ENCODE measurements around the gene TFEB. TPM values are rescaled to one million over a fixed set of nuclear protein-coding genes. Genes with fewer than 3 reads are reported as not detected.

TFEB gene
- total RNA-seq, 4 donors from 2014 or later: 19.0 to 23.3 (median 21.6) TPM

- no peaks in the 10 kb centered on the region for H3K36me3 ChIP-seq
- peak overlapping the region; percentile 97 for H3K27ac ChIP-seq
- 5% methylated on average over 19 of the region's 73 CpGs for whole genome bisulfite sequencing
- H3K4me1 ChIP-seq: peaks cover 55% of the 10 kb centered on the region
- H3K4me3 ChIP-seq: peak overlapping the region; percentile 97
- TF ChIP-seq POLR2AphosphoS5 (IDR thresholded peaks at IDR 0.05) (no peak), EP300 (IDR thresholded peaks at IDR 0.05) (no peak), POLR2A (IDR thresholded peaks at IDR 0.05) (no peak)
- TF ChIP-seq, protein P1, sequence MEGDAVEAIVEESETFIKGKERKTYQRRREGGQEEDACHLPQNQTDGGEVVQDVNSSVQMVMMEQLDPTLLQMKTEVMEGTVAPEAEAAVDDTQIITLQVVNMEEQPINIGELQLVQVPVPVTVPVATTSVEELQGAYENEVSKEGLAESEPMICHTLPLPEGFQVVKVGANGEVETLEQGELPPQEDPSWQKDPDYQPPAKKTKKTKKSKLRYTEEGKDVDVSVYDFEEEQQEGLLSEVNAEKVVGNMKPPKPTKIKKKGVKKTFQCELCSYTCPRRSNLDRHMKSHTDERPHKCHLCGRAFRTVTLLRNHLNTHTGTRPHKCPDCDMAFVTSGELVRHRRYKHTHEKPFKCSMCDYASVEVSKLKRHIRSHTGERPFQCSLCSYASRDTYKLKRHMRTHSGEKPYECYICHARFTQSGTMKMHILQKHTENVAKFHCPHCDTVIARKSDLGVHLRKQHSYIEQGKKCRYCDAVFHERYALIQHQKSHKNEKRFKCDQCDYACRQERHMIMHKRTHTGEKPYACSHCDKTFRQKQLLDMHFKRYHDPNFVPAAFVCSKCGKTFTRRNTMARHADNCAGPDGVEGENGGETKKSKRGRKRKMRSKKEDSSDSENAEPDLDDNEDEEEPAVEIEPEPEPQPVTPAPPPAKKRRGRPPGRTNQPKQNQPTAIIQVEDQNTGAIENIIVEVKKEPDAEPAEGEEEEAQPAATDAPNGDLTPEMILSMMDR (IDR thresholded peaks at IDR 0.05): no peak
- H3K9me3 ChIP-seq: no peaks in the 10 kb centered on the region
- no peaks in the 10 kb centered on the region for H3K27me3 ChIP-seq
- DNase-seq (ENCODE audit: low spot score in 2 of 2): peak in 1 of 2 donors; percentile 84
Observed at GRCh38 chr6:41733707-41734665, 1.4 kb downstream of the TFEB start.

- Histone ChIP-seq H3K27me3 (no peaks in the 10 kb centered on the region), H3K9me3 (no peaks in the 10 kb centered on the region), H3K36me3 (no peaks in the 10 kb centered on the region), H3K27ac (peak overlapping the region; percentile 97), H3K4me1 (peaks cover 61% of the 10 kb centered on the region), H3K4me3 (peak overlapping the region; percentile 97)
- DNase-seq (ENCODE audit: low spot score in 2 of 2): peak in 1 of 2 donors; percentile 63
- TF ChIP-seq POLR2AphosphoS5 (IDR thresholded peaks at IDR 0.05): no peak
- TF ChIP-seq, protein P1 (IDR thresholded peaks at IDR 0.05): no peak
- TF ChIP-seq POLR2A (IDR thresholded peaks at IDR 0.05): no peak
- no peak for TF ChIP-seq EP300 (IDR thresholded peaks at IDR 0.05)
- 17% methylated on average over 1 of the region's 11 CpGs for WGBS
Observed at GRCh38 chr6:41733360-41733706, 2.1 kb downstream of the TFEB start.

- no peak for DNase-seq (ENCODE audit: low spot score in 2 of 2)
- H3K27me3 ChIP-seq: no peaks in the 10 kb centered on the region
- peaks cover 67% of the 10 kb centered on the region for H3K4me1 ChIP-seq
- TF ChIP-seq POLR2AphosphoS5 (IDR thresholded peaks at IDR 0.05) (no peak), EP300 (IDR thresholded peaks at IDR 0.05) (no peak), POLR2A (IDR thresholded peaks at IDR 0.05) (no peak)
- TF ChIP-seq, protein P1 (IDR thresholded peaks at IDR 0.05): no peak
- H3K9me3 ChIP-seq: no peaks in the 10 kb centered on the region
- H3K36me3 ChIP-seq: no peaks in the 10 kb centered on the region
- peak overlapping the region; percentile 97 for H3K4me3 ChIP-seq
- WGBS: 64% methylated on average over 6 of the region's 8 CpGs
- peak overlapping the region; percentile 97 for H3K27ac ChIP-seq
Observed at GRCh38 chr6:41732591-41733359, 2.6 kb downstream of the TFEB start.

GRCh38 chr6:41732149-41732548, 3.3 kb downstream of the TFEB start:
- Histone ChIP-seq H3K9me3 (no peaks in the 10 kb centered on the region), H3K4me1 (peaks cover 73% of the 10 kb centered on the region), H3K36me3 (no peaks in the 10 kb centered on the region), H3K4me3 (no peak overlapping the region), H3K27ac (no peak overlapping the region), H3K27me3 (no peaks in the 10 kb centered on the region)
- DNase-seq (ENCODE audit: low spot score in 2 of 2): no peak
- TF ChIP-seq, protein P1 (IDR thresholded peaks at IDR 0.05): no peak
- TF ChIP-seq POLR2AphosphoS5 (IDR thresholded peaks at IDR 0.05) (no peak), EP300 (IDR thresholded peaks at IDR 0.05) (no peak), POLR2A (IDR thresholded peaks at IDR 0.05) (no peak)
